K562 (cell line): ENCODE measurements around the gene IGFL1.

Experiments
- EZH2 ChIP-seq: IDR thresholded peaks from 2 replicates; pipeline ENCODE4 v1.6.1; 2012; ENCODE audit warnings: low read depth, mild to moderate bottlenecking, inconsistent platforms, low read length, borderline replicate concordance
- PCBP2 ChIP-seq: fragments of 200-400 bp; formaldehyde crosslinking; IDR thresholded peaks from 2 replicates; pipeline ENCODE4 v1.6.1; 2018; ENCODE audit warnings: low read length, low read depth, mild to moderate bottlenecking, moderate library complexity; ENCODE audit not compliant: poor library complexity, severe bottlenecking
- TF ChIP-seq, protein P1 (sequence below), 3 experiments: IDR thresholded peaks in 2 of 3; conservative IDR thresholded peaks in 1 of 3; 2 replicates each; pipeline ENCODE4 v1.5.1; 2011 to 2012; ENCODE audit warnings: low read length in 3 of 3, mild to moderate bottlenecking in 3 of 3, control low read depth in 2 of 3, improper control_type of control experiment in 1 of 3, inconsistent platforms in 1 of 3, low read depth in 1 of 3, mixed read lengths in 1 of 3, moderate library complexity in 1 of 3; ENCODE audit not compliant: insufficient read depth in 2 of 3
- TF ChIP-seq, protein P2 (sequence below): fragments of 450-650 bp; IDR thresholded peaks from 2 replicates; pipeline ENCODE4 v1.7.1; 2018; ENCODE audit warnings: mild to moderate bottlenecking, low read depth; ENCODE audit not compliant: partially characterized antibody
- TF ChIP-seq, protein P3 (sequence below): fragments of 450-650 bp; IDR thresholded peaks from 2 replicates; pipeline ENCODE4 v1.6.1; 2016; ENCODE audit warnings: missing biosample characterization, missing genetic modification characterization
- TF ChIP-seq, protein P4 (sequence below): fragments of 250-450 bp; sonication (Bioruptor Pico); IDR thresholded peaks from 2 replicates; pipeline ENCODE4 v1.8.0; 2021; ENCODE audit warnings: moderate library complexity, mild to moderate bottlenecking, inconsistent platforms

DNA sequence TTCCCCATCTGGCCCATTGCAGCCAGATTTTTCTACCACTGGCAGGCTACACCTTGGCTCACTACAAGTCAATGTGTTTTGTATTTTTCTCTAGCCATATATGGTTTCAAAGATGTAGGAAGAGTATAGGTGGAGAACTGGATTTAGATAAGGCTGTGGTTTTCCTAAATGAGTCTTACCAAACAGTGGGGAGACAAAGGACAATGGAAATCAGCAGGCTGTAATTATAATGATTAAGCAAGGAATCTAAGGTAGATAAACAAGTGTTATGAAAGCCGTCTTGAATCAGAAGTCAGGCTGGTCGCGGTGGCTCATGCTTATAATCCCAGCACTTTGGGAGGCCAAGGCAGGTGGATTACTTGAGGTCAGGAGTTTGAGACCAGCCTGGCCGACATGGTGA lies 11.2 kb downstream of the IGFL1 start:
- TF ChIP-seq, protein P1, sequence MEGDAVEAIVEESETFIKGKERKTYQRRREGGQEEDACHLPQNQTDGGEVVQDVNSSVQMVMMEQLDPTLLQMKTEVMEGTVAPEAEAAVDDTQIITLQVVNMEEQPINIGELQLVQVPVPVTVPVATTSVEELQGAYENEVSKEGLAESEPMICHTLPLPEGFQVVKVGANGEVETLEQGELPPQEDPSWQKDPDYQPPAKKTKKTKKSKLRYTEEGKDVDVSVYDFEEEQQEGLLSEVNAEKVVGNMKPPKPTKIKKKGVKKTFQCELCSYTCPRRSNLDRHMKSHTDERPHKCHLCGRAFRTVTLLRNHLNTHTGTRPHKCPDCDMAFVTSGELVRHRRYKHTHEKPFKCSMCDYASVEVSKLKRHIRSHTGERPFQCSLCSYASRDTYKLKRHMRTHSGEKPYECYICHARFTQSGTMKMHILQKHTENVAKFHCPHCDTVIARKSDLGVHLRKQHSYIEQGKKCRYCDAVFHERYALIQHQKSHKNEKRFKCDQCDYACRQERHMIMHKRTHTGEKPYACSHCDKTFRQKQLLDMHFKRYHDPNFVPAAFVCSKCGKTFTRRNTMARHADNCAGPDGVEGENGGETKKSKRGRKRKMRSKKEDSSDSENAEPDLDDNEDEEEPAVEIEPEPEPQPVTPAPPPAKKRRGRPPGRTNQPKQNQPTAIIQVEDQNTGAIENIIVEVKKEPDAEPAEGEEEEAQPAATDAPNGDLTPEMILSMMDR (IDR thresholded peaks at IDR 0.05 in 2 of 3, conservative IDR thresholded peaks at IDR 0.05 in 1 of 3; ENCODE audit: insufficient read depth in 2 of 3, low read depth in 1 of 3, low read length in 3 of 3): no peak
- TF ChIP-seq PCBP2 (no peak), EZH2 (no peak)
- TF ChIP-seq, protein P2, sequence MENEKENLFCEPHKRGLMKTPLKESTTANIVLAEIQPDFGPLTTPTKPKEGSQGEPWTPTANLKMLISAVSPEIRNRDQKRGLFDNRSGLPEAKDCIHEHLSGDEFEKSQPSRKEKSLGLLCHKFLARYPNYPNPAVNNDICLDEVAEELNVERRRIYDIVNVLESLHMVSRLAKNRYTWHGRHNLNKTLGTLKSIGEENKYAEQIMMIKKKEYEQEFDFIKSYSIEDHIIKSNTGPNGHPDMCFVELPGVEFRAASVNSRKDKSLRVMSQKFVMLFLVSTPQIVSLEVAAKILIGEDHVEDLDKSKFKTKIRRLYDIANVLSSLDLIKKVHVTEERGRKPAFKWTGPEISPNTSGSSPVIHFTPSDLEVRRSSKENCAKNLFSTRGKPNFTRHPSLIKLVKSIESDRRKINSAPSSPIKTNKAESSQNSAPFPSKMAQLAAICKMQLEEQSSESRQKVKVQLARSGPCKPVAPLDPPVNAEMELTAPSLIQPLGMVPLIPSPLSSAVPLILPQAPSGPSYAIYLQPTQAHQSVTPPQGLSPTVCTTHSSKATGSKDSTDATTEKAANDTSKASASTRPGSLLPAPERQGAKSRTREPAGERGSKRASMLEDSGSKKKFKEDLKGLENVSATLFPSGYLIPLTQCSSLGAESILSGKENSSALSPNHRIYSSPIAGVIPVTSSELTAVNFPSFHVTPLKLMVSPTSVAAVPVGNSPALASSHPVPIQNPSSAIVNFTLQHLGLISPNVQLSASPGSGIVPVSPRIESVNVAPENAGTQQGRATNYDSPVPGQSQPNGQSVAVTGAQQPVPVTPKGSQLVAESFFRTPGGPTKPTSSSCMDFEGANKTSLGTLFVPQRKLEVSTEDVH: no peak
- TF ChIP-seq, protein P3, sequence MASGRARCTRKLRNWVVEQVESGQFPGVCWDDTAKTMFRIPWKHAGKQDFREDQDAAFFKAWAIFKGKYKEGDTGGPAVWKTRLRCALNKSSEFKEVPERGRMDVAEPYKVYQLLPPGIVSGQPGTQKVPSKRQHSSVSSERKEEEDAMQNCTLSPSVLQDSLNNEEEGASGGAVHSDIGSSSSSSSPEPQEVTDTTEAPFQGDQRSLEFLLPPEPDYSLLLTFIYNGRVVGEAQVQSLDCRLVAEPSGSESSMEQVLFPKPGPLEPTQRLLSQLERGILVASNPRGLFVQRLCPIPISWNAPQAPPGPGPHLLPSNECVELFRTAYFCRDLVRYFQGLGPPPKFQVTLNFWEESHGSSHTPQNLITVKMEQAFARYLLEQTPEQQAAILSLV: no peak
- TF ChIP-seq, protein P4, sequence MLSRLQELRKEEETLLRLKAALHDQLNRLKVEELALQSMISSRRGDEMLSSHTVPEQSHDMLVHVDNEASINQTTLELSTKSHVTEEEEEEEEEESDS (CRISPR knock-in tag): no peak
